ENCODE results near the gene PRUNE2. TPM values are rescaled to one million over a fixed set of nuclear protein-coding genes. Genes with fewer than 3 reads are reported as not detected.

Gene PRUNE2
- total RNA-seq, 4 donors from 2014 or later, result 586 to 728 (median 654) TPM

GRCh38 chr9:76644171-76644570 lies 261.7 kb downstream of the PRUNE2 start:
- peaks cover 0 to 16% (median 13%) of the 10 kb centered on the region in 4 donors for H3K4me1 ChIP-seq
- H3K9me3 ChIP-seq, result no peaks in the 10 kb centered on the region
- no peak overlapping the region for H3K4me3 ChIP-seq
- DNase-seq (ENCODE audit: extremely low spot score), result no peak
- no peak overlapping the region for H3K27ac ChIP-seq (replicated peaks in 1 of 4)
- 82% methylated on average over 4 of the region's 4 CpGs for WGBS
- peaks cover 0 to 86% (median 30%) of the 10 kb centered on the region in 4 donors for H3K36me3 ChIP-seq
- TF ChIP-seq EP300 (IDR thresholded peaks at IDR 0.05) (no peak), POLR2A (IDR thresholded peaks at IDR 0.05; ENCODE audit: low read depth) (no peak), POLR2AphosphoS5 (IDR thresholded peaks at IDR 0.05) (no peak), CTCF (IDR thresholded peaks at IDR 0.05) (no peak)
- intact Hi-C loops (cut with DNase I), result no loop called here
- H3K27me3 ChIP-seq, result no peaks in the 10 kb centered on the region

- intact Hi-C loops (cut with DNase I), result no loop called here
- Histone ChIP-seq H3K4me1 (peaks cover 0 to 16% (median 13%) of the 10 kb centered on the region in 4 donors), H3K27me3 (no peaks in the 10 kb centered on the region), H3K9me3 (no peaks in the 10 kb centered on the region), H3K4me3 (no peak overlapping the region), H3K36me3 (peaks cover 0 to 88% (median 30%) of the 10 kb centered on the region in 4 donors), H3K27ac (replicated peaks in 1 of 4) (peak overlapping the region in 3 of 4 donors; percentile 13 to 34 (median 26))
- 60% methylated on average over 6 of the region's 6 CpGs for WGBS
- TF ChIP-seq EP300 (IDR thresholded peaks at IDR 0.05) (no peak), POLR2AphosphoS5 (IDR thresholded peaks at IDR 0.05) (no peak), POLR2A (IDR thresholded peaks at IDR 0.05; ENCODE audit: low read depth) (no peak), CTCF (IDR thresholded peaks at IDR 0.05) (no peak)
- DNase-seq (ENCODE audit: extremely low spot score), result no peak
Measured at GRCh38 chr9:76643399-76644117, 262.4 kb downstream of the PRUNE2 start.

- 87% methylated on average over 5 of the region's 5 CpGs for WGBS
- peaks cover 0 to 16% (median 13%) of the 10 kb centered on the region in 4 donors for H3K4me1 ChIP-seq
- intact Hi-C loops (cut with DNase I), result no loop called here
- H3K27ac ChIP-seq (replicated peaks in 1 of 4), result peak overlapping the region in 3 of 4 donors; percentile 2 to 34 (median 5)
- DNase-seq (ENCODE audit: extremely low spot score), result no peak
- H3K27me3 ChIP-seq, result no peaks in the 10 kb centered on the region
- H3K9me3 ChIP-seq, result no peaks in the 10 kb centered on the region
- H3K4me3 ChIP-seq, result no peak overlapping the region
- peaks cover 0 to 88% (median 26%) of the 10 kb centered on the region in 4 donors for H3K36me3 ChIP-seq
- TF ChIP-seq POLR2A (IDR thresholded peaks at IDR 0.05; ENCODE audit: low read depth) (no peak), POLR2AphosphoS5 (IDR thresholded peaks at IDR 0.05) (no peak), EP300 (IDR thresholded peaks at IDR 0.05) (no peak), CTCF (IDR thresholded peaks at IDR 0.05) (no peak)
Measured at GRCh38 chr9:76642701-76643209, 263.2 kb downstream of the PRUNE2 start.

DNA sequence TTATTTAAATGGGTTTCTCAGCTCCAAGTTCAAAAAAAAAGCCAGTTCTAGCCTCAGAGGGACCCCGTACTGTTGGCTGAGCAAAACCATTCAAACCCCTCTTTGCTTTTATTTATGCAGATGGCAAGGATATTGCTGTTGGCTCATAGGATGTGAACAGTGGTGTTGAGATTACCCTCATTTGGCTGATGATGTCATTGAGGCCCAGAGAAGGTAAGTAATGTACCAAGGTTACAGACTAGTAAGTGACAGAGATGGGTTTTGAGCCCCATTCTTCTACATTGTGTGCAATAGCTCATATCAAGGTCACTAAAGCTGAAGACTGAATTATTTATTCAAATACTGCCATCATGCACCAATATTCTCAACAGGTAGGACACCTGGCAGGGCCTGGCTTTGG lies 263.8 kb downstream of the PRUNE2 start:
- intact Hi-C loops (cut with DNase I), result no loop called here

More for the DNA sequence above, 263.8 kb downstream of the PRUNE2 start:
- Histone ChIP-seq H3K27ac (replicated peaks in 1 of 4) (no peak overlapping the region), H3K36me3 (peaks cover 0 to 88% (median 26%) of the 10 kb centered on the region in 4 donors), H3K27me3 (no peaks in the 10 kb centered on the region), H3K4me3 (no peak overlapping the region), H3K9me3 (no peaks in the 10 kb centered on the region), H3K4me1 (peaks cover 0 to 16% (median 13%) of the 10 kb centered on the region in 4 donors)
- WGBS, result 82% methylated on average over 1 of the region's 1 CpG
- peak; percentile 34 for DNase-seq (ENCODE audit: extremely low spot score)
- TF ChIP-seq CTCF (IDR thresholded peaks at IDR 0.05) (no peak), EP300 (IDR thresholded peaks at IDR 0.05) (no peak), POLR2A (IDR thresholded peaks at IDR 0.05; ENCODE audit: low read depth) (no peak), POLR2AphosphoS5 (IDR thresholded peaks at IDR 0.05) (no peak)
